Brain microvascular endothelial cell (primary cell): ENCODE results near the gene BICDL1.

Source experiments
- DNase-seq: peaks from one replicate; pipeline ENCODE4 v3.0.0-alpha.2; 2020
- H3K27ac ChIP-seq: fragments of 250-450 bp; sonication (Bioruptor Pico); 2 replicates; pipeline ENCODE4 v1.5.1; 2020; ENCODE audit warnings: mild to moderate bottlenecking, moderate library complexity
- H3K27me3 ChIP-seq: fragments of 250-450 bp; sonication (Bioruptor Pico); replicated peaks from 2 replicates; pipeline ENCODE4 v1.5.1; 2020; ENCODE audit warnings: mild to moderate bottlenecking
- H3K36me3 ChIP-seq: fragments of 250-450 bp; sonication (Bioruptor Pico); replicated peaks from 2 replicates; pipeline ENCODE4 v1.5.1; 2020; ENCODE audit warnings: mild to moderate bottlenecking
- H3K4me3 ChIP-seq: 2 replicates; pipeline ENCODE4 v1.5.1; 2011; ENCODE audit warnings: low read depth, mild to moderate bottlenecking, control low read depth, low read length, moderate library complexity
- CTCF ChIP-seq: IDR thresholded peaks from 2 replicates; pipeline ENCODE4 v1.5.1; 2011; ENCODE audit warnings: low read depth, mild to moderate bottlenecking, moderate library complexity, low read length, control low read depth, inconsistent platforms; ENCODE audit errors: missing control alignments
- in situ Hi-C: cut with HindIII; loops from 2 replicates; pipeline ENCODE4 v1.10.0; 2017; ENCODE audit warnings: low sequenced_read_pairs, low pct_ligation_motif_present

The BICDL1 gene

GRCh38 chr12:120093592-120094355, 104.7 kb downstream of the BICDL1 start:
- H3K27me3 ChIP-seq, result no peaks in the 10 kb centered on the region
- DNase-seq, result no peak
- in situ Hi-C loops, result no loop called here
- H3K4me3 ChIP-seq, result no peak overlapping the region
- no peak overlapping the region for H3K27ac ChIP-seq
- peaks cover 32% of the 10 kb centered on the region for H3K36me3 ChIP-seq
- TF ChIP-seq CTCF, result no peak

GRCh38 chr12:120094485-120094884, 105.4 kb downstream of the BICDL1 start:
- H3K27ac ChIP-seq, result no peak overlapping the region
- DNase-seq, result no peak
- no peak overlapping the region for H3K4me3 ChIP-seq
- TF ChIP-seq CTCF, result no peak
- in situ Hi-C loops, result no loop called here
- H3K36me3 ChIP-seq, result peaks cover 36% of the 10 kb centered on the region
- no peaks in the 10 kb centered on the region for H3K27me3 ChIP-seq

- no peaks in the 10 kb centered on the region for H3K27me3 ChIP-seq
- in situ Hi-C loops, result no loop called here
- H3K27ac ChIP-seq, result no peak overlapping the region
- H3K36me3 ChIP-seq, result peaks cover 36% of the 10 kb centered on the region
- H3K4me3 ChIP-seq, result no peak overlapping the region
- no peak for TF ChIP-seq CTCF
- DNase-seq, result no peak
Observed at GRCh38 chr12:120095331-120095730, 106.3 kb downstream of the BICDL1 start.

- TF ChIP-seq CTCF, result no peak
- DNase-seq, result no peak
- Histone ChIP-seq H3K4me3 (no peak overlapping the region), H3K27me3 (no peaks in the 10 kb centered on the region), H3K27ac (no peak overlapping the region), H3K36me3 (peaks cover 38% of the 10 kb centered on the region)
- in situ Hi-C loops, result no loop called here
Observed at GRCh38 chr12:120095736-120096135, 106.7 kb downstream of the BICDL1 start.

GRCh38 chr12:120096671-120097202, 107.7 kb downstream of the BICDL1 start:
- no peak overlapping the region for H3K27ac ChIP-seq
- no peak overlapping the region for H3K4me3 ChIP-seq
- H3K36me3 ChIP-seq, result peaks cover 42% of the 10 kb centered on the region
- in situ Hi-C loops, result no loop called here
- no peak for TF ChIP-seq CTCF
- no peak for DNase-seq
- H3K27me3 ChIP-seq, result no peaks in the 10 kb centered on the region
